ENCODE measurements around the gene SVOP.
A peak's percentile ranks its signal among the peaks of the same experiment; 100 is the strongest.
"Not testable (repeated sequence)": the region's sequence is repeated elsewhere in the genome, so short reads cannot be mapped to it uniquely, and the experiment has no call there.

SVOP gene

GRCh38 chr12:109052414-109053323 lies 31.8 kb upstream of the SVOP start, which contains the start of gene USP30:
Gene USP30 (plus strand): TSS chr12:109052576. CDS start chr12:109052679, 103 bp downstream.
- peak; percentile 91 for DNase-seq
- Mint-ChIP-seq H3K9me3 (no peaks in the 10 kb centered on the region), H3K27me3 (ENCODE audit: low read depth, poor library complexity) (peaks cover 7% of the 10 kb centered on the region), H3K4me1 (peaks cover 24% of the 10 kb centered on the region), H3K4me3 (peak within 1 kb of the TSS; percentile 97), H3K36me3 (ENCODE audit: low read depth) (peaks cover 9% of the 10 kb centered on the region), H3K27ac (peak within 1 kb of the TSS; percentile 94)
- no peak for TF ChIP-seq CTCF (IDR thresholded peaks at IDR 0.05)

DNA sequence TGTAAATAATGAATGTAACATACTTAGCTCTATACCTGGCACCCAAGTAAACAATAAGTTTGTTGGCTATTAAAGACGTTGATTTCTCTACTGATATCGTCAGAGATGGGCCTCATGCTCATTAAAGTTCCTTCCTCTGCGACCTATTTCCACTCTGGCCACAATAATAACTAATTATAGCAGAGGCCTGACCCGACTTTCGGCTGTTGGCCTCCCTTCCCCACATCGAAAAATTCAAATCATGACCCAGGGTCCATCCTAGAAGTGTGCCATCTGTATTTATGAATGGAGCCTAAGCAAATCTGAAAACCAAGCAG lies 31.2 kb upstream of the SVOP start:
- TF ChIP-seq CTCF (IDR thresholded peaks at IDR 0.05), result no peak
- H3K9me3 Mint-ChIP-seq, result no peaks in the 10 kb centered on the region
- H3K27me3 Mint-ChIP-seq (ENCODE audit: low read depth, poor library complexity), result peaks cover 7% of the 10 kb centered on the region
- DNase-seq, result no peak
- peaks cover 24% of the 10 kb centered on the region for H3K4me1 Mint-ChIP-seq
- H3K4me3 Mint-ChIP-seq, result peak overlapping the region; percentile 97
- no peak overlapping the region for H3K27ac Mint-ChIP-seq
- peaks cover 5% of the 10 kb centered on the region for H3K36me3 Mint-ChIP-seq (ENCODE audit: low read depth)

DNA sequence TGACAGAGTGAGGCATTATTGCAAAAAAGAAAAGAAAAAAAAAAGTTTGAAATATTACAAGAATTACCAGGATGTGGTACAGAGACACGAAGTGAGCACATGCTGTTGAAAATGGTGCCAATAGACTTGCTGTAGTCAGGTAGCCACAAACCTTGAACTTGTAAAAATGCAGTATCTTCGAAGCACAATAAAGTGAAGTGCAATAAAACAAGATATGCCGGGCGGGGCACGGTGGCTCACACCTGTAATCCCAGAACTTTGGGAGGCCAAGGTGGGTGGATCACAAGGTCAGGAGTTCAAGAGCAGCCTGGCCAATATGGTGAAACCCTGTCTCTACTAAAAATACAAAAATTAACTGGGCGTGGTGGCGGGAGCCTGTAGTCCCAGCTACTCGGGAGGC lies 28.9 kb upstream of the SVOP start:
- H3K27me3 Mint-ChIP-seq (ENCODE audit: low read depth, poor library complexity); H3K4me3 Mint-ChIP-seq: not testable (repeated sequence)

GRCh38 chr12:109048706-109049105 lies 27.8 kb upstream of the SVOP start:
- DNase-seq; H3K36me3 Mint-ChIP-seq (ENCODE audit: low read depth): not testable (repeated sequence)

More for the DNA sequence above, 28.9 kb upstream of the SVOP start:
- H3K4me1 Mint-ChIP-seq, result peaks cover 24% of the 10 kb centered on the region
- not testable (repeated sequence) for H3K9me3 Mint-ChIP-seq; DNase-seq; H3K27ac Mint-ChIP-seq; H3K36me3 Mint-ChIP-seq (ENCODE audit: low read depth)

DNA sequence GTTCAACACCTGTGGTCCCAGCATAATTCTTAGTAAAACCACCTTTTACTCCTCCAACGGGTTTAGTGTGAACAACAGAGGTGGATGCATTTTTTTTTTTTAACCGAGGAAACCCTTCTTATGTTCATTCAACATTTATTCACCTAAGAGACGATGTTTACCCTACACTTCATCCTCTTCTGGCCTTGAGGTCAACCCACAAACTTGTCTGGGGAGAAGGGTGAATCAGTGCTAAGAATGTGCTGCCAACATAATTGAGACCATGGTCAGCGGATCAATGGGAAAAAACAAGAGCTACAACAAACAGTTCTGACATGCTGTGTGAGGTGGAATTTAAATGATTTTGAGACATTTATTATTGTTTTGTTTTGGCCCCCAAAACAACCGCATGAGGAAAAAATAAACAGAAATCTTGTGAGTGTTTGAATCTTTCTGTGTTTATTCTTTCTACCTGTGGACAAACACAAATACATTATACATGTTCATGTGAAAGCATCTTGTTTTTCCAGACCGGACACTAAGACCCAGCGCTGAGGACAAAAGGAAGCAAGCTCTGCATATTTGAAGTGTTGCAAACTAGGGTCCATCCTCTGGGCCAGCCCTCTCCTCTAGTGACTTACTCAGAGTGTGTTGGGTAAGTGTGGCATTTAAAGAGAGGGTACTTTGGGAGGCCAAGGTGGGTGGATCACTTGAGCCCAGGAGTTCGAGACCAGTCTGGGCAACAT lies 26.4 kb upstream of the SVOP start:
- Mint-ChIP-seq H3K27ac (peak overlapping the region; percentile 16), H3K9me3 (no peaks in the 10 kb centered on the region), H3K36me3 (ENCODE audit: low read depth) (no peaks in the 10 kb centered on the region), H3K4me3 (no peak overlapping the region), H3K4me1 (peaks cover 11% of the 10 kb centered on the region), H3K27me3 (ENCODE audit: low read depth, poor library complexity) (peaks cover 33% of the 10 kb centered on the region)
- no peak for TF ChIP-seq CTCF (IDR thresholded peaks at IDR 0.05)
- no peak for DNase-seq

More at GRCh38 chr12:109048706-109049105, 27.8 kb upstream of the SVOP start:
- peaks cover 18% of the 10 kb centered on the region for H3K27me3 Mint-ChIP-seq (ENCODE audit: low read depth, poor library complexity)
- H3K4me3 Mint-ChIP-seq, H3K9me3 Mint-ChIP-seq, H3K27ac Mint-ChIP-seq: not testable (repeated sequence)
- peaks cover 19% of the 10 kb centered on the region for H3K4me1 Mint-ChIP-seq

DNA sequence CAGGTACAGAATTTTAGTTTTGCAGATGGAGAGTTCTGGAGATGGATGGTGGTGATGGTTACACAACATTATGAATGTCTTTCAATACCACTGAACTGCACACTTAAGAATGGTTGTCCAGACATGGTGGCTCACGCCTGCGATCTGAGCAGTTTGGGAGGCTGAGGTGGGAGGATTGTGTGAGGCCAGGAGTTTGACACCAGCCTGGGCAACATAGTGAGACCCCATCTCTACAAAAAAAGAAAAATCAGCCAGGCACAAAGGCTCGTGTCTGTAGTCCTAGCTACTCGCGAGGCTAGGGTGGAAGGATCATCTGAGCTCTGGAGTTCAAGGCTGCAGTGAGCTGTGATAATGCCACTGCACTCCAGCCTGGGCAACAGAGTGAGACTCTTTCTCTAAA lies 23.4 kb upstream of the SVOP start:
- Mint-ChIP-seq H3K36me3 (ENCODE audit: low read depth) (no peaks in the 10 kb centered on the region), H3K4me3 (no peak overlapping the region), H3K27ac (no peak overlapping the region), H3K4me1 (peaks cover 6% of the 10 kb centered on the region), H3K9me3 (peaks cover 10% of the 10 kb centered on the region), H3K27me3 (ENCODE audit: low read depth, poor library complexity) (peaks cover 31% of the 10 kb centered on the region)
- no peak for DNase-seq
- no peak for TF ChIP-seq CTCF (IDR thresholded peaks at IDR 0.05)

Data from nephron progenitor cell (in vitro differentiated cells).